HEK293 (cell line): ENCODE data around the gene RTTN.

Experiments used
- ZFP37 ChIP-seq: fragments of 450-650 bp; formaldehyde crosslinking; IDR thresholded peaks from 2 replicates; pipeline ENCODE4 v1.5.1; 2016; ENCODE audit warnings: missing biosample characterization, missing genetic modification characterization
- ZNF239 ChIP-seq: fragments of 450-650 bp; formaldehyde crosslinking; IDR thresholded peaks from 2 replicates; pipeline ENCODE4 v1.5.1; 2016; ENCODE audit warnings: missing biosample characterization, missing genetic modification characterization
- ZNF274 ChIP-seq, 2 experiments: fragments of 200-500 bp in 1 of 2; fragments of 450-650 bp in 1 of 2; sonication (Bioruptor generic) in 1 of 2; formaldehyde crosslinking in 1 of 2; IDR thresholded peaks; 2 replicates each; pipeline versions ENCODE4 v1.5.1 to v1.6.1; 2014 to 2016; ENCODE audit warnings: borderline replicate concordance in 1 of 2, inconsistent platforms in 1 of 2, low read length in 1 of 2, missing biosample characterization in 1 of 2, missing genetic modification characterization in 1 of 2
- ZNF324 ChIP-seq: fragments of 450-650 bp; formaldehyde crosslinking; IDR thresholded peaks from 2 replicates; pipeline ENCODE4 v1.5.1; 2016; ENCODE audit warnings: missing biosample characterization, missing genetic modification characterization
- ZNF501 ChIP-seq: fragments of 450-650 bp; formaldehyde crosslinking; IDR thresholded peaks from 2 replicates; pipeline ENCODE4 v1.5.1; 2016; ENCODE audit warnings: missing biosample characterization, missing genetic modification characterization
- ZNF561 ChIP-seq: fragments of 450-650 bp; IDR thresholded peaks from 2 replicates; pipeline ENCODE4 v1.5.1; 2018; ENCODE audit warnings: missing biosample characterization, missing genetic modification characterization, borderline replicate concordance
- ZNF629 ChIP-seq: fragments of 450-650 bp; formaldehyde crosslinking; IDR thresholded peaks from 2 replicates; pipeline ENCODE4 v1.5.1; 2017; ENCODE audit warnings: missing biosample characterization, missing genetic modification characterization
- ZNF792 ChIP-seq: fragments of 450-650 bp; formaldehyde crosslinking; IDR thresholded peaks from 2 replicates; pipeline ENCODE4 v1.5.1; 2016; ENCODE audit warnings: missing biosample characterization, missing genetic modification characterization
- ZSCAN30 ChIP-seq: fragments of 450-650 bp; IDR thresholded peaks from 2 replicates; pipeline ENCODE4 v1.5.1; 2018; ENCODE audit warnings: missing biosample characterization, mild to moderate bottlenecking, missing genetic modification characterization, moderate library complexity
- TF ChIP-seq, protein P1 (sequence below): fragments of 450-650 bp; formaldehyde crosslinking; IDR thresholded peaks from 2 replicates; pipeline ENCODE4 v1.5.1; 2016; ENCODE audit warnings: missing biosample characterization, missing genetic modification characterization
- TF ChIP-seq, protein P2 (sequence below): fragments of 450-650 bp; formaldehyde crosslinking; conservative IDR thresholded peaks from 2 replicates; pipeline ENCODE4 v1.5.1; 2016; ENCODE audit warnings: low read depth, missing biosample characterization, missing genetic modification characterization

DNA sequence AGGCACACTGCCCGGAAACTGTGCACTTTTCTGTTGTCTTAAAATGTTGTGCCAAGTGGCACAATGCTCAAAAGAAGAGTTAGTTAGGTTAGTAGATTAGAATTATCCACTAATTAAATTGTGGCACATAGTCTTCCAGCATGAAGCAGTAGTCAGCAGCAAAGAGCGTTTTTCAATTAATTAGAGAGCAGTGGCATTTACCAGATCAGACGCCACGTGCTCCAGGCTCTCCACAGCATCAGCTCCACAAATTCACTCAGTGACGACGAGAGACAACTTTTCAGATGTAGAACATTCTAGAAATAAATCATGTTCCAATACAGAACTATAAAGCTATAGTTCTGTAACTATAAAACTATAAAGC, 16.4 kb upstream of the RTTN start:
- TF ChIP-seq, protein P1, sequence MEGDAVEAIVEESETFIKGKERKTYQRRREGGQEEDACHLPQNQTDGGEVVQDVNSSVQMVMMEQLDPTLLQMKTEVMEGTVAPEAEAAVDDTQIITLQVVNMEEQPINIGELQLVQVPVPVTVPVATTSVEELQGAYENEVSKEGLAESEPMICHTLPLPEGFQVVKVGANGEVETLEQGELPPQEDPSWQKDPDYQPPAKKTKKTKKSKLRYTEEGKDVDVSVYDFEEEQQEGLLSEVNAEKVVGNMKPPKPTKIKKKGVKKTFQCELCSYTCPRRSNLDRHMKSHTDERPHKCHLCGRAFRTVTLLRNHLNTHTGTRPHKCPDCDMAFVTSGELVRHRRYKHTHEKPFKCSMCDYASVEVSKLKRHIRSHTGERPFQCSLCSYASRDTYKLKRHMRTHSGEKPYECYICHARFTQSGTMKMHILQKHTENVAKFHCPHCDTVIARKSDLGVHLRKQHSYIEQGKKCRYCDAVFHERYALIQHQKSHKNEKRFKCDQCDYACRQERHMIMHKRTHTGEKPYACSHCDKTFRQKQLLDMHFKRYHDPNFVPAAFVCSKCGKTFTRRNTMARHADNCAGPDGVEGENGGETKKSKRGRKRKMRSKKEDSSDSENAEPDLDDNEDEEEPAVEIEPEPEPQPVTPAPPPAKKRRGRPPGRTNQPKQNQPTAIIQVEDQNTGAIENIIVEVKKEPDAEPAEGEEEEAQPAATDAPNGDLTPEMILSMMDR (tag by site-specific recombination), result no peak
- TF ChIP-seq ZNF324, result no peak
- no peak for TF ChIP-seq ZNF274 (IDR thresholded peaks at IDR 0.05; ENCODE audit: low read length)
- TF ChIP-seq ZNF274 (tag by site-specific recombination; IDR thresholded peaks at IDR 0.05; ENCODE audit: borderline replicate concordance), result no peak
- TF ChIP-seq ZSCAN30 (tag by site-specific recombination), result no peak
- no peak for TF ChIP-seq ZNF792
- no peak for TF ChIP-seq ZNF501 (tag by site-specific recombination)
- TF ChIP-seq, protein P2, sequence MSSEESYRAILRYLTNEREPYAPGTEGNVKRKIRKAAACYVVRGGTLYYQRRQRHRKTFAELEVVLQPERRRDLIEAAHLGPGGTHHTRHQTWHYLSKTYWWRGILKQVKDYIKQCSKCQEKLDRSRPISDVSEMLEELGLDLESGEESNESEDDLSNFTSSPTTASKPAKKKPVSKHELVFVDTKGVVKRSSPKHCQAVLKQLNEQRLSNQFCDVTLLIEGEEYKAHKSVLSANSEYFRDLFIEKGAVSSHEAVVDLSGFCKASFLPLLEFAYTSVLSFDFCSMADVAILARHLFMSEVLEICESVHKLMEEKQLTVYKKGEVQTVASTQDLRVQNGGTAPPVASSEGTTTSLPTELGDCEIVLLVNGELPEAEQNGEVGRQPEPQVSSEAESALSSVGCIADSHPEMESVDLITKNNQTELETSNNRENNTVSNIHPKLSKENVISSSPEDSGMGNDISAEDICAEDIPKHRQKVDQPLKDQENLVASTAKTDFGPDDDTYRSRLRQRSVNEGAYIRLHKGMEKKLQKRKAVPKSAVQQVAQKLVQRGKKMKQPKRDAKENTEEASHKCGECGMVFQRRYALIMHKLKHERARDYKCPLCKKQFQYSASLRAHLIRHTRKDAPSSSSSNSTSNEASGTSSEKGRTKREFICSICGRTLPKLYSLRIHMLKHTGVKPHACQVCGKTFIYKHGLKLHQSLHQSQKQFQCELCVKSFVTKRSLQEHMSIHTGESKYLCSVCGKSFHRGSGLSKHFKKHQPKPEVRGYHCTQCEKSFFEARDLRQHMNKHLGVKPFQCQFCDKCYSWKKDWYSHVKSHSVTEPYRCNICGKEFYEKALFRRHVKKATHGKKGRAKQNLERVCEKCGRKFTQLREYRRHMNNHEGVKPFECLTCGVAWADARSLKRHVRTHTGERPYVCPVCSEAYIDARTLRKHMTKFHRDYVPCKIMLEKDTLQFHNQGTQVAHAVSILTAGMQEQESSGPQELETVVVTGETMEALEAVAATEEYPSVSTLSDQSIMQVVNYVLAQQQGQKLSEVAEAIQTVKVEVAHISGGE (tag by site-specific recombination), result no peak
- no peak for TF ChIP-seq ZNF239 (tag by site-specific recombination)
- no peak for TF ChIP-seq ZNF629 (tag by site-specific recombination)
- TF ChIP-seq ZNF561, result no peak
- TF ChIP-seq ZFP37 (tag by site-specific recombination), result no peak
